ENCODE results near the gene GATA1.
A peak's percentile ranks its signal among the peaks of the same experiment; 100 is the strongest.

The GATA1 gene

DNA sequence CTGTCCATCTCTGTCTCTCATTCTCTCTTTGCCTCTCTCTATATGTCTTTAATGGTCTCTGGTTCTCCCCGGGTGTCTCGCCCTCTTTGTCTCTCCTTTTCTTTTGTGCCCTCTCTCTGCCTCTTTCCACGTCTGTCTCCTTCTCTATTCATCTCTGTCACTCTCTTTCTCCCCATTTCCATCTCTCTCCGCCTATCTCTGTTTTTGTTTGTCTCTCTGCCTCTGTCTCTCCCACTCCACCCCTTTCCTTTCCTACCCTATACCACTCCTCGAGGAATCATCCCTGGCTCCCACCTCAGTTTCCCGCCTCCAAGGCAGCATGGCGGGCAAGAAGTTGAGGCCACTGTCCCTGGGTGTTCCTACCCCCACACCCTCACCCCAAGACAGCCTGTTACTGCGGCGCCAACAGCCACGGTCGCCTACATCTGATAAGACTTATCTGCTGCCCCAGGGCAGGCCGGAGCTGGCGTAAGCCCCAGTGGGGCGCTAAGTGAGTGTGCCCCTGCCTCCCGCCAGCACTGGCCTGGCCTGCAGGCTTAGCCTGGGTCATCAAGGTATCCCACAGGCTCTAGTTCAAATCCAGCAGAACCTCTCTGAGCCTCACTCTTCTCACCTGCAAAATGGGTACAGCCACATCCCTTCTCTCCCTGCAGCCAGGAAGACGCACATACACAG is 713 bp upstream of the GATA1 start:
- no peak for DNase-seq

GRCh38 chrX:48786825-48787504 is 575 bp downstream of the GATA1 start:
- no peak for DNase-seq

DNA sequence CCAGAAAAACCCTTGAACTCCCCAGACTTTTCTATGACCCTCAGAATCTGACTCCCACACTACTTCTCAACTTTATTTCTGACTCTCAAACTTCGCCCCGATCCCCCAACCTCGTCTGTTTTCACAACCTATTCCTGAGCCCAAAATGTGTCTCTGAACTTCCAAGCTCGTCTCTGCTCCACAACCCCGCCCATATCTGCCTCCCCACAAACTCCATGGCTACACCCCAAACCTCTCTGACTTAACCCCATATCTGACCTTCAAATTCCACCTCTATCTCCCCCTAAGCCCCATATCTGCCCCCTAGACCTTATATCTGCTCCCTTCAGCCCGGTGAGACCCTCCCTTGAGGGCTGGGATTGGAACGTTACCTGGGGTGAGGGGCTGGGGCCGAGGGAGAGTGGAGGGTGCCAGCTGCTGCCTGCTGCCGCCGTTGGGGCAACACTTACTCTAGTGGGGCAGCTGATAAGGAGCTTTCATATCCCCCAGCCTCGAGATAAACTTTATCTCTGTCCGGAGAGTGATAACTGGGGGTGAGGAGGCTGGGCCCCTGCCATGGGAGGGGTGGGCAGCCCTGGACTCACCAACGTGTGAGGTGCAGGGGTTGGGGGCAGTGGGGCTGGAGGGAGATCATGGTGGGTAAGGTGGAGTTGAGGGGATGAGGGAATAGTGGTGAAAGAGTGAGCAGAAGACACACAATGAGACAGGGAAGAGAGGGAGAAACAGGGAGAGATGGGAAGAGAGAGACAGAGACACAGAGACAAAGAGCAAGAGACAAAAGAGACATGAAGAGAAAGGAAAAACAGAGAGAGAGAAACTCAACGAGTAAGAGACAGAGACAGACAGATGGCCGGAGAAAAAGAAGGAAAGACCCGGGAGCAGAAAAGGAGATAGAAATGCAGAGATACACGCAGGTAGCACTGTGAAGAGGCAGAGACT is 1.4 kb downstream of the GATA1 start:
- no peak for DNase-seq

- DNase-seq: no peak
Measured at GRCh38 chrX:48789366-48790220, 3.2 kb downstream of the GATA1 start.

DNA sequence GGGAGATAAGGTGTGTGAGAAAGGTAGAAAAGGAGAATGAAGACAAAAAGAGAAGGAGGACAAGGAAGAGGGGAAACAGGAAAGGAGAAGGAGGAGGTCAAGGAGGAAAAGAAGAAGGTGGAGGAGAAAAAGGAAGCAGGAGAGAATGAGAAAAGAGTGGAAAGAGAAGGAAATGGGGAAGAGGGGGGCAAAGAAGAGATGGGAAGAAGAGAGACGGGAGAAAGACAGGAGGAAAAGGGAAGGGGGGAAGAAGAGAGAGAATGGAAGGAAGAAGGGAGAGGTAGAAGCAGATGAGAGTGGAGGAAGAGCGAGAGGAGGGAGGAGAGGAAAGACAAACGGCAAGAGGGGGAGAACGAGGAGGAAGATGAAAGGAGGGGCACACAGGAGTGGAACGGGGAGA is 4.1 kb downstream of the GATA1 start:
- no peak for DNase-seq

- no peak for DNase-seq
Measured at GRCh38 chrX:48791063-48791820, 4.9 kb downstream of the GATA1 start.

DNA sequence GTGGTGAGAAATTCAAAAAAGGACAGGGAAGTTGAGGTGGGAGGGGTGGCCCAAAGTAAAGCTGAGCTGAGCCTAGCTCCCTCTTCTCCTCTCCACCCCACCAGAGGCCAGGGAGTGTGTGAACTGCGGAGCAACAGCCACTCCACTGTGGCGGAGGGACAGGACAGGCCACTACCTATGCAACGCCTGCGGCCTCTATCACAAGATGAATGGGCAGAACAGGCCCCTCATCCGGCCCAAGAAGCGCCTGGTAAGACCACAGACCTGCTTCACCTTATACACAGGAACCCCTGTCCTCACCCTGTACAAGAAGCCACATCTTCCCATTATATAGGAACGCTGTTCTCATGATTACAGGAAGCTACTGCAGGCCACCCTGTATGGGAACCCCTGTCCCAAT is 5.8 kb downstream of the GATA1 start:
- DNase-seq: no peak

- no peak for DNase-seq
Measured at GRCh38 chrX:48793935-48794334, 7.5 kb downstream of the GATA1 start.

GRCh38 chrX:48794340-48794910 is 8.0 kb downstream of the GATA1 start:
- no peak for DNase-seq

DNA sequence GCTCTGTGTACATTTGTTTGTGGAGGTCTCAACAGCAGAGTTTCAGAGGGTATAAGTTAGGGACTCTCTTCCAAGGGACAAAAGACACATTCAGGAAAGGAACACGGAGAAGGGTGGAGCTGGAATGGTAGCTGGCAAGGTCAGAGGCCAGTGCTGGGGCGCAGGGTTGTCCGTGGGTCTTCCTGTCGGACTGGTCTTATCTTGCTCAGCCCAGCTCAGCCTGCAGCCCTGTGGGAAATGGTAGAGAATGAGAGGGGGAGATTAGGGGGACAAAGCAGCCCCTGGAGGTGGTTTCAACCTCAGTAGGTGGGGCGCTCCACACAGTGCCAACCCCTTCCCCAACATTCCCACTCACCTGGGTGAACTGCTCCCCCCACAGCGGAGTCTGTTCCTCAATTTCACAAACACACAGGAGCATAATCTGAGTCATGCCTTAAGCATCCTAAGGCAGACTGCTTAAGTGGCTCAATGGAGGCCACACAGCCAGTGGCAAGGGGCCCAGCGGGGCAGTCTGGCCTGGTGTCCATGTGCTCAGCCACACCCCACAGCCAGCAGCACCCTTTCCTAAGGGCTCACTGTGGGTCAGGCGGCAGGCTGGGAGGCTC is 8.6 kb downstream of the GATA1 start:
- no peak for DNase-seq

GRCh38 chrX:48798318-48798717 is 11.9 kb downstream of the GATA1 start:
- no peak for DNase-seq

- no peak for DNase-seq
Measured at GRCh38 chrX:48800574-48801279, 14.3 kb downstream of the GATA1 start.

DNA sequence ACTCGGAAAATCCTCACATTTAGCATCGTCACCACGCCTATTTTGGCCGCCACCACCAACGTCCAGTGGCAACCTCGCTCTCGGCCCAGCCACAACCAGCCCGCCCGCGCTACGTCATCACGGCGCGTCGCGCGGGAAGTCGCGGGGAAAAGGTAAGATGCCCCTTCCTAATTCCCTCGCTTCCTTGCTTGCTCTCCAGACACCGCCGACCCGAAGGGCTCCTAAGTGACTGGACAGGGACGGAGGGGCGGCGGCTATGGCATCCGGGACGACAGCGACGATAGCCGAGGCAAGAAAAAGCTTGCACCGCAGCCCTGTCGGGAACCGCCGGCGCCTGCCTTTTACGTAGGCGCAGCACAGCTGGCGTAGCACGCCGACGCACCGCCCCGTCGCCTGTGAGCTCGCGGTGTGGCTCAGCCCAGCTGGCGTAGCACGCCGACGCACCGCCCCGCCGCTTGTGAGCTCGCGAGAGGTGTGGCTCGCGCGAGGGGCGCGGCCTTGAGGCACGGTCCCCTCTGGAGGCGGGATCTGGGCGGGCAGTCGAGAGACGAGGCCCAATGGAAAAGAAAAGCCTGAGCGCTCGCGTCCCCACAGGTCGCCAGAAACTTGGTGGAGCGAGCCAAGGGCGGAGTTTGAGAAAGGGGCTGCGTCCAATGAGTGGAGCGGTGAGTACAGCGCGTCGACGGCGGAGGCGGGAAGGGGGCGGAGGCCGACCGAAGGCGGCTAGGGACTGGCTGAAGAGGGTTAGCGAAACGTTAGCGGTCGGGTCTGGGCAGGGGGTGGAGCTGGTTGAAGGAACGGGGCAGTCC is 15.1 kb downstream of the GATA1 start, which contains the start of gene HDAC6:
TSS of gene HDAC6 (plus strand) at position 788 of the 809 bp plus-strand sequence. CDS start 626 bp downstream, outside the sequence.
- DNase-seq: peak; percentile 96 to 98

- peak; percentile 38 to 77 for DNase-seq
Measured at GRCh38 chrX:48802089-48802904, 15.9 kb downstream of the GATA1 start.

DNA sequence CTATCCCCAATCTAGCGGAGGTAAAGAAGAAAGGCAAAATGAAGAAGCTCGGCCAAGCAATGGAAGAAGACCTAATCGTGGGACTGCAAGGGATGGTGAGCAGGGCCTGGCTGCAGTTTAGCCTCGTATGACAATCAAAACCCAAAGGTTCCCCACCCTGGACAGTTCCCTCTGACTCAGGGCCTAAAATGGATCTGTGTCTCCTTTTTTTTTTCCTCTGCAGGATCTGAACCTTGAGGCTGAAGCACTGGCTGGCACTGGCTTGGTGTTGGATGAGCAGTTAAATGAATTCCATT is 16.5 kb downstream of the GATA1 start:
- no peak for DNase-seq

GRCh38 chrX:48806081-48806480 is 19.7 kb downstream of the GATA1 start:
- no peak for DNase-seq

DNA sequence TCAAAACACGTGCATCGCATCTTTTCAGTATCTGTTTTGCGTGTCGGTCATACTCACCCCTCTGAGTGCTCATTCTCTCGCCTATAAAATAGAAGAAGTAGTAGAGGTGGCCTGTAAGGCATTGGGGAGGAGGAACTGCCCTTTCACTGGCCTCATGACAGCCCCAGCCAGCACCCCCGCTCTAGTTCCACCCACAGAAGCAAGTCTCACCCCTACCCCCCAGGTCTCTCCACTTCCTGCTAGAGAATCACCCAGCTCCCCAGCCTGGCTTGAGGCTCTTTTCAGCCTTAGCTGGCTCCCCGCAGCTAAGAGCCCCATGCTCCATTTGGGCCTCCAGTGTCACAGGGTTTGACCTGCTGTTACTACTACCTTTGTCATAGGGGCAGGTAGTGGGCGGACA is 27.3 kb downstream of the GATA1 start:
- no peak for DNase-seq

DNA sequence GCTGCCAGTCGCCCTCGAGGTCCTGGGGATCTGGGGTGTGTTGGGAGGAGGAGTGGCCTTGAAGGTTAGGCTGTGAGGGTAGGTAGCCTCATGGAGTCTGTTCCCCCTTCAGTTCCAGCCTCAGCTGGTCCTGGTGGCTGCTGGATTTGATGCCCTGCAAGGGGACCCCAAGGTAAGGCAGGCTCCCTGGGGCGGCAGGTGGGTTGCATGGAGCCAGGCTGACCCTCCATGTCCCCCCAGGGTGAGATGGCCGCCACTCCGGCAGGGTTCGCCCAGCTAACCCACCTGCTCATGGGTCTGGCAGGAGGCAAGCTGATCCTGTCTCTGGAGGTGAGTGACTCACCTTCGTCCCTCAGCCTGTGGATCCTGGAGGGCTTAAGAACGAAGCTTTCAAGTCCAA is 28.3 kb downstream of the GATA1 start:
- DNase-seq: no peak

DNA sequence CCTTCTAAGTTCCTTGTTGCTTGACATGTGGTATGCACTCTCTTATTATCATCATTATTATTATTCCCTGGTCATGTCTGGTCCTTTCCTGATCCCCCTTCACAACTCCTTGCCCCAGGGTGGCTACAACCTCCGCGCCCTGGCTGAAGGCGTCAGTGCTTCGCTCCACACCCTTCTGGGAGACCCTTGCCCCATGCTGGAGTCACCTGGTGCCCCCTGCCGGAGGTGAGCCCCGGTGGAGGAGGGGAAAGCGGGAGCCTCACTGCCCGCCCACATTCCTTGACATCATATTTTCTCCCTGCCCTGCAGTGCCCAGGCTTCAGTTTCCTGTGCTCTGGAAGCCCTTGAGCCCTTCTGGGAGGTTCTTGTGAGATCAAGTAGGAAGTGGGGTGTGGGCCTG is 28.9 kb downstream of the GATA1 start:
- DNase-seq: no peak

Measured in NCI-H446 (cell line).